NB4 (cell line): ENCODE results near the gene USP37.

Experiments used
- TF ChIP-seq, protein P1 (sequence below): IDR thresholded peaks from one replicate; pipeline ENCODE4 v1.5.1; 2012; ENCODE audit warnings: low read depth, low read length
- TF ChIP-seq, protein P2 (sequence below): IDR thresholded peaks from 2 replicates; pipeline ENCODE4 v1.6.1; 2011; ENCODE audit warnings: low read depth, low read length

DNA sequence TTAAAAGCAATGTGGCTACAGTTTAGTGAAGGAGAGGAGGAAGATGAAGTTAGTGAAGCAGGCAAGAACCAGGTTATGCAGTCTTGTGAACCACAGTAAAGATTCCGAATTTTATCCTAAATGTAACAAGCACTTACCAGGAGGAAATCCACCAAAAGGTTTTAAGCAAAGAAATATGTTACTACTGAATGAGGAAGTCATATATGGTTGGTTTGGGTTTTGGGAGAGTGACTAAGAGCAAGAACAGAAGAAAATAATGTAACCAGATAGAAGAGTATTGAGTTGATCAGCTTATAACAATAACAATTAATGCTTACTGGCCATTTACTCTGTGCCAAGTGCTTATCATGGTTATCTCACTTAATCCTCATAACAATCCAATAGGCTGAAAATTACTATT, 1.9 kb downstream of the USP37 start:
- TF ChIP-seq, protein P1, sequence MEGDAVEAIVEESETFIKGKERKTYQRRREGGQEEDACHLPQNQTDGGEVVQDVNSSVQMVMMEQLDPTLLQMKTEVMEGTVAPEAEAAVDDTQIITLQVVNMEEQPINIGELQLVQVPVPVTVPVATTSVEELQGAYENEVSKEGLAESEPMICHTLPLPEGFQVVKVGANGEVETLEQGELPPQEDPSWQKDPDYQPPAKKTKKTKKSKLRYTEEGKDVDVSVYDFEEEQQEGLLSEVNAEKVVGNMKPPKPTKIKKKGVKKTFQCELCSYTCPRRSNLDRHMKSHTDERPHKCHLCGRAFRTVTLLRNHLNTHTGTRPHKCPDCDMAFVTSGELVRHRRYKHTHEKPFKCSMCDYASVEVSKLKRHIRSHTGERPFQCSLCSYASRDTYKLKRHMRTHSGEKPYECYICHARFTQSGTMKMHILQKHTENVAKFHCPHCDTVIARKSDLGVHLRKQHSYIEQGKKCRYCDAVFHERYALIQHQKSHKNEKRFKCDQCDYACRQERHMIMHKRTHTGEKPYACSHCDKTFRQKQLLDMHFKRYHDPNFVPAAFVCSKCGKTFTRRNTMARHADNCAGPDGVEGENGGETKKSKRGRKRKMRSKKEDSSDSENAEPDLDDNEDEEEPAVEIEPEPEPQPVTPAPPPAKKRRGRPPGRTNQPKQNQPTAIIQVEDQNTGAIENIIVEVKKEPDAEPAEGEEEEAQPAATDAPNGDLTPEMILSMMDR, result no peak
- TF ChIP-seq, protein P2, sequence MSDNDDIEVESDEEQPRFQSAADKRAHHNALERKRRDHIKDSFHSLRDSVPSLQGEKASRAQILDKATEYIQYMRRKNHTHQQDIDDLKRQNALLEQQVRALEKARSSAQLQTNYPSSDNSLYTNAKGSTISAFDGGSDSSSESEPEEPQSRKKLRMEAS, result no peak
